ENCODE measurements around the gene P2RX7. TPM values are rescaled to one million over a fixed set of nuclear protein-coding genes. Genes with fewer than 3 reads are reported as not detected.

P2RX7 gene
- total RNA-seq, 4 donors from 2014 or later = 9.8 to 38.6 (median 24.4) TPM

DNA sequence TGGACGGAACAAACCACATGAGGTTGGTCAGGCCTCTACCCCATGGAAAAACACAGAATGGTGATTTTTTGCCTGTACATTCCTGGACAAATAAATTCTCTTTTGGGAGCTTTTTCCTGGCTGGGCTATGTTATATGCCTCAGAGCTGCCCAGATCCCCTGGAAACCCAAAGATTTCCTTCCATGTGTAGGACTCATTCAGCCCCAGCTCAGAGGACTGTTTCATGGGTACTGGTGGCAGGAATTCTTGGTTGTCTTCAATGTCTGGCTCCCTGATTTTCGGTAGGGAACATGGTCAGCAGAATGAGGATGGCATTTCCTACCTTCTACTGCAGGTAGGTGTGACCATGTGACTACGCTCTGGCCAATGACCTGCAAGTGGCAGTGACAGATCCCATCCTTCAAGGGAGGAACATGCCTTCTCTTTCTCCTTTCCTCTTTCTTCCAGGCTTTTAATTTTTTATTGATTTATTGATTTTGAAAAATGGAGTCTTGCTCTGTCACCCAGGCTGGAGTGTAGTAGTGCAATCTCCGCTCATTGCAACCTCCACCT is 15.4 kb upstream of the P2RX7 start:
- TF ChIP-seq, protein P1, sequence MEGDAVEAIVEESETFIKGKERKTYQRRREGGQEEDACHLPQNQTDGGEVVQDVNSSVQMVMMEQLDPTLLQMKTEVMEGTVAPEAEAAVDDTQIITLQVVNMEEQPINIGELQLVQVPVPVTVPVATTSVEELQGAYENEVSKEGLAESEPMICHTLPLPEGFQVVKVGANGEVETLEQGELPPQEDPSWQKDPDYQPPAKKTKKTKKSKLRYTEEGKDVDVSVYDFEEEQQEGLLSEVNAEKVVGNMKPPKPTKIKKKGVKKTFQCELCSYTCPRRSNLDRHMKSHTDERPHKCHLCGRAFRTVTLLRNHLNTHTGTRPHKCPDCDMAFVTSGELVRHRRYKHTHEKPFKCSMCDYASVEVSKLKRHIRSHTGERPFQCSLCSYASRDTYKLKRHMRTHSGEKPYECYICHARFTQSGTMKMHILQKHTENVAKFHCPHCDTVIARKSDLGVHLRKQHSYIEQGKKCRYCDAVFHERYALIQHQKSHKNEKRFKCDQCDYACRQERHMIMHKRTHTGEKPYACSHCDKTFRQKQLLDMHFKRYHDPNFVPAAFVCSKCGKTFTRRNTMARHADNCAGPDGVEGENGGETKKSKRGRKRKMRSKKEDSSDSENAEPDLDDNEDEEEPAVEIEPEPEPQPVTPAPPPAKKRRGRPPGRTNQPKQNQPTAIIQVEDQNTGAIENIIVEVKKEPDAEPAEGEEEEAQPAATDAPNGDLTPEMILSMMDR (IDR thresholded peaks at IDR 0.05) = no peak
- no peak for TF ChIP-seq POLR2A (IDR thresholded peaks at IDR 0.05)
- intact Hi-C loops (cut with DNase I; ENCODE audit: low total_unique reads) = no loop called here
- 93 to 96% methylated on average over 4 of the region's 4 CpGs for WGBS, 2 donors
- no peak overlapping the region for H3K4me3 ChIP-seq (ENCODE audit: low read depth, poor library complexity, severe bottlenecking)
- DNase-seq (ENCODE audit: low spot score in 2 of 2) = no peak

DNA sequence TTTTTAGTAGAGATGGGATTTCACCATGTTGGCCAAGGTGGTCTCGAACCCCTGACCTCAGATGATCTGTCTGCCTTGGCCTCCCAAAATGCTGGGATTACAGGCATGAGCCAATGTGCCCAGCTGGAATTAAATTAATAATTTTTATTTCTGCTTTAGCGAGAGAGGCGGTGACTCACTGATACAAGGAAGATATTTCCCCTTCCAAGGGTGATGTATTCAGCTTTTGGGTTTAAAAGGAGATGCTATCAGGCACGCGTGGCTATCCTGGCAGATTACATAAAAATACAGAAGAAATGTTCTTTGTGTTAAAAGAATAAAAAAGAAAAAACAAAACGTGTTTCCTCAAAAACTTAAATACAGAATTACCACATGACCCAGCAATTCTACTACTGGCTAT is 12.4 kb upstream of the P2RX7 start:
- 42 to 54% methylated on average over 6 of the region's 6 CpGs for WGBS, 2 donors
- H3K4me3 ChIP-seq (ENCODE audit: low read depth, poor library complexity, severe bottlenecking) = no peak overlapping the region
- intact Hi-C loops (cut with DNase I; ENCODE audit: low total_unique reads) = no loop called here
- DNase-seq (ENCODE audit: low spot score in 2 of 2) = no peak
- TF ChIP-seq POLR2A (IDR thresholded peaks at IDR 0.05) = no peak
- TF ChIP-seq, protein P1 (IDR thresholded peaks at IDR 0.05) = no peak

DNA sequence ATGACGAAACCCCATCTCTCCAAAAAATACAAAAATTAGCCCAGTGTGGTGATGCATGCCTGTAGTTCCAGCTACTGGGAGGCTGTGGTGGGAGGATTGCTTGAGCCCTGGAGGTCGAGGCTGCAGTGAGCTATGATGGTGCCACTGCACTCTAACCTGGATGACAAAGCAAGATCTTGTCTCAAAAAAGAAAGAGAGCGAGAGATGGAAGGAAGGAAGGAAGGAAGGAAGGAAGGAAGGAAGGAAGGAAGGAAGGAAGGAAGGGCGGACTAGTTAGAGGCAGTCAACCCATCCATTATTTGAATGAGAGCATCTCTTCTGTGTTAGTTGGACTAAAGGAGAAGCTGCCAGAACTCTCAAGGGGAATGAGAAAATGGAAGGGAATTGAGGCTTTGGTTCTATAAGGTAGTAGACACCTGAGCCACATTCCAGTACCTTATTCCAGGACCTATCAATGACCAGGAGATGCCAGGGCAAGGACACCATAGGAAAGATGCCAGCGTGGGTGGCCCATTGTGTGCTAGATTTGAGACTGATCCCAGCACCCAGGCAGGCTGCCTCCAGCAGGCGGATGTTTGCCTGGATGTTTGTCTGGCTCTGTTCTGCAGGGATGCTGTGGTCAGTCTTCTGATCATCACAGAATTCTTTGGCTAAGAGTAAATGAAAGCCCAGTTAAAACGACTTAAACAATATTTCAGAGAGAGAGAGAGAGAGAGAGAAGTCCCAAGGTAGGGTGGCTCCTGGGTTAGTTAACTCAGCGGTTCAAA is 11.5 kb upstream of the P2RX7 start:
- DNase-seq (ENCODE audit: low spot score in 2 of 2) = no peak
- no peak overlapping the region for H3K4me3 ChIP-seq (ENCODE audit: low read depth, poor library complexity, severe bottlenecking)
- WGBS, 2 donors = 80 to 84% methylated on average over 8 of the region's 8 CpGs
- intact Hi-C loops (cut with DNase I; ENCODE audit: low total_unique reads) = no loop called here
- TF ChIP-seq, protein P1 (IDR thresholded peaks at IDR 0.05) = no peak
- TF ChIP-seq POLR2A (IDR thresholded peaks at IDR 0.05) = no peak

DNA sequence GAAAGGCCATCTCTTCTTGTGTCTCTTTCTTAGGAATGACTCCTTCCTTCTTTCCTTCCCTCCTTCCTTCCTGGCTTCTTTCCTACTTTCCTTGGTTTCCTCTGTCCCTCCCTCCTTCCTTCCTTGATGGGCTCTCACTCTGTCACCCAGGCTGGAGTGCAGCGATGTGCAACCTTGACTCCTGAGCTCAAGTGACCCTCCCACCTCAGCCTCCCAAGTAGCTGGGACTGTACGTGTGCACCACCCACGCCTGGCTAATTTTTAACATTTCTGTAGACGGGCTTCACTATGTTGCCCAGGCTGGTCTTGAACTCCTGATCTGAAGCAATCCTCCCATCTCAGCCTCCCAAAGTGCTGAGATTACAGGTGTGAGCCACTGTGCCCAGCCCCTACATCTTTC is 10.9 kb upstream of the P2RX7 start:
- WGBS, 2 donors = 87 to 92% methylated on average over 4 of the region's 4 CpGs
- TF ChIP-seq, protein P1 (IDR thresholded peaks at IDR 0.05) = no peak
- no peak for TF ChIP-seq POLR2A (IDR thresholded peaks at IDR 0.05)
- no peak for DNase-seq (ENCODE audit: low spot score in 2 of 2)
- intact Hi-C loops (cut with DNase I; ENCODE audit: low total_unique reads) = no loop called here
- H3K4me3 ChIP-seq (ENCODE audit: low read depth, poor library complexity, severe bottlenecking) = no peak overlapping the region

DNA sequence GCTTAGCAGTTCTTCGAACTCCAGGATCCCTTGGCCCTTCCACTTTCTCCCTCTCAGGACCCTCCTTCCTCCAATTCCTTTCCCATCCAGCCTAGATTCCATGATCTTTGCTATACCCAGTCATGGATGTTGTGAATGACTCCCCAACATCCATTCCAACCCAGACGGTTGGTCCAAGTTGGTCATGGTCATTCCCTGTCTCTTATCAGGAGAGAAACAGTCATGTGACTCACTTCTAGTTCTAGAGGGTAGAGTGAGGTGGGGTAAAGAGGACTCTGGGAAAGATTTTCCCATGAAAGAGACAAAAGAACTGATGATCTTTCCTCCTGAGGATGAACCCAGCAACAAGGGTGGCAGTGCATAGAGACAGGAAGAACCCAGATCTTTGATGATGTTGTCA is 9.2 kb upstream of the P2RX7 start:
- DNase-seq (ENCODE audit: low spot score in 2 of 2) = no peak
- intact Hi-C loops (cut with DNase I; ENCODE audit: low total_unique reads) = no loop called here
- no peak overlapping the region for H3K4me3 ChIP-seq (ENCODE audit: low read depth, poor library complexity, severe bottlenecking)
- TF ChIP-seq POLR2A (IDR thresholded peaks at IDR 0.05) = no peak
- TF ChIP-seq, protein P1 (IDR thresholded peaks at IDR 0.05) = no peak
- 87 to 88% methylated on average over 2 of the region's 2 CpGs for whole genome bisulfite sequencing, 2 donors
